OCI-M2 (cell line): ENCODE measurements around the gene RNH1.

ENCODE experiments used
- DNase-seq: peaks from one replicate; lab custom pipeline; 2025; ENCODE audit not compliant: unreplicated experiment; lab: John Stamatoyannopoulos, UW

The RNH1 gene

DNA sequence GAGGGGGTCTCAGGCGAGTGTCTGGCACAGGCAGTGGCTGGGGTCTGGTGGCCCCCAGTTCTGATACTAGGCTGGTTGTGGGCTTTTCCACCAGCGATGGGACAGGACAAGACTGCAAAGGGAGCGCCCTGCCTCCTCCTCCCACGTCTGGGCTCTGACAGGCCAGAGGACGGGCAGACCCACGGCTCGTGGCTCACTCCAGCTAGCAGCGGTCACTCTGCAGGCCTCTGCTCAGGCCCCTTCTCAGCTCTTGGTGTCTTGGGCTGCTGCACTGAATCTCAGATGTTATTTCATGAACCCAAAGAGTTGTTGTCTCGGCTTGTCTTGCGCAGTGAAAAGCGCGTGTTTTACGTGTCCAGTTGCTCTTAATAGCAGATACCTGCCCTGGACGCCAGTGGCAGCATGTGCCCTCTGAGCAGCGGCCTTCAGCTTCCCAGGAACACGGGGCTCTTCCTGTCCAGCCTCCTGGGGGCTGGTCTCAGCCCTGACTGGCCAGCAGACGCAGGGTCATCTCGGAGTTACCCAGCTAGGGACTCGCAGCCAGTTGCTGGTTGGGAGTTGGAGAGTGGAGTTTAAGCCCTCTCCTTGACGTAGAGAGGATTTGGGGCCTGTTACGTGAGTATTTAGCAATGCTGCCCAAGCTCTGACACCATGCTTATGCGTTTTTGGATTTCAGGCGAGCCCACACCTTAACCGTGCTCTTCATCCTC is 47.4 kb downstream of the RNH1 start:
- DNase-seq = no peak

DNA sequence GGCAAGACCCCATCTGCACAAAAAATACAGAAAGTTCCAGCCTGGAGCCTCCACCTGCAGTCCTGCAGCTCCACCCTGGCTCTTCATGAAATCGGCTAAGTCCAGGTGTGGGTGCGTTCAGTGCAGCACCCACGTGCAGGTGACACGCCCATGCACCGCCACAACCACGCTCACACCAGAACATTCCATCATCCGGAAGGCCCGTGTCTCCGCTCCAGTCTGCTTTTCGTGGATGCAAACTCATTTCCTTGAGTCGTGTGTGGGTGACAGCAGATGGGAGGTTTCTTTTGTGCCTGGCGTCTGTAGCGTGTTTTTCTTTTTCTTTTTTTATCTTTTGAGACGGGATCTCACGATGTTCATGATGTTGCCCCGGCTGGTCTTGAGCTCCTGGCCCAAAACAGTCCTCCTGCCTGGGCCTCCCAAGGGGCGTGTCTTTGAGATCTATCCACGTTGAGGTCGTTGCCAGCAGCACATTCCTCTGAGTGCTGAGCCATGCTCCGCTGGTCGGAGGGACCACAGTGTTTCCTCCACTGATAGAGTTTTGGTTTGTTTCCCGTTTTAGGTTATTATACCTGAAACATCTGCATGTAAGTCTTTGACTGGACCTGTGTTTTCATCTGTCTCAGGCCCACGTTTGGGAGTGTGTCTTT is 49.8 kb downstream of the RNH1 start:
- no peak for DNase-seq

DNA sequence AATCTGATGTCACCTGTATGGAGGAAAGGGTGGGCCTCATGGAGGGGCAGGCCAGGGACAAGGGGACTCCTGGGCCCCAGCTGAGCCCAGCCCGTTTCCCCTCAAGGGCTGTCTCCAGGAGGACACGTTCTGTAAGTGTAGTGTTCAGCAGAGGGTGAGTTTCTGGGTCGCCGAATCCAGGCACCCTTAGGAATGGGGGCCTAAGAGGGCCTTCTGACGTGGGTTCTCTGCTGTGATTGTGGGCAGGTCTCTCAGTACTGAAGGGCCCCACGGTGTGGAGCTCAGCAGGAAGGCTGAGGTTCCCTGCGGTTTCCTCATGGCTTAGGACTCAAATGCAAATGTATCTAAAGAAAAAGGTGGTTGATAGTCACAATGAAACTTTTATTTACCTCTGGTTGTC is 50.5 kb downstream of the RNH1 start:
- DNase-seq = no peak

DNA sequence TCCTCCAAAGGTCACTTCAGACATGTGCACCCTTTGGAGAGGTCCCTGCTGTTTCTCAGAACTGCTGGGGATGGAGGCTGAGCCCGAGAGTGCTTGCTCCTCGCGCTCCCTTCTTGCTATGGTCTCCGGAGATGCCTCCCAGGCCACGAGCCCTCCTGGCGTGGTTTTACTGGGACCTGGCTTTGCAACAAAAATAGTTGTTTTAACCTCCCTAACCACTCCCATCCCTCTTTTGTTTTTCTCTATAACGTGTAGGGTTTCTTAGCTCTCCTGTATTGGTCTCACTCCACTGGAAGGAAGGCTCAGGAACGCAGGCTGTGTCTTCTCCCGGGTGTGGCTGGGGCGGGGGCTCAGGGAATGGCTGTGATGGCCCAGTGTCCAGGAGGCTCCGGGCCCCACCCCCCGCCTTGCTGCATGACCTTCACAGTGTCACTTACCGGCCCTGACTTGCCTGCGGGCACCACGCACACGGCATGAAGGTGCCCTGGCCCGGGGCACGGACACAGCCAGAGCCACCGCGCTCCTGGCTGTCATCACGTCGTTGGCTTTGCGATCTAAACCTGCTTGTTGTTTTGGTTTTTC is 51.4 kb downstream of the RNH1 start:
- no peak for DNase-seq

DNA sequence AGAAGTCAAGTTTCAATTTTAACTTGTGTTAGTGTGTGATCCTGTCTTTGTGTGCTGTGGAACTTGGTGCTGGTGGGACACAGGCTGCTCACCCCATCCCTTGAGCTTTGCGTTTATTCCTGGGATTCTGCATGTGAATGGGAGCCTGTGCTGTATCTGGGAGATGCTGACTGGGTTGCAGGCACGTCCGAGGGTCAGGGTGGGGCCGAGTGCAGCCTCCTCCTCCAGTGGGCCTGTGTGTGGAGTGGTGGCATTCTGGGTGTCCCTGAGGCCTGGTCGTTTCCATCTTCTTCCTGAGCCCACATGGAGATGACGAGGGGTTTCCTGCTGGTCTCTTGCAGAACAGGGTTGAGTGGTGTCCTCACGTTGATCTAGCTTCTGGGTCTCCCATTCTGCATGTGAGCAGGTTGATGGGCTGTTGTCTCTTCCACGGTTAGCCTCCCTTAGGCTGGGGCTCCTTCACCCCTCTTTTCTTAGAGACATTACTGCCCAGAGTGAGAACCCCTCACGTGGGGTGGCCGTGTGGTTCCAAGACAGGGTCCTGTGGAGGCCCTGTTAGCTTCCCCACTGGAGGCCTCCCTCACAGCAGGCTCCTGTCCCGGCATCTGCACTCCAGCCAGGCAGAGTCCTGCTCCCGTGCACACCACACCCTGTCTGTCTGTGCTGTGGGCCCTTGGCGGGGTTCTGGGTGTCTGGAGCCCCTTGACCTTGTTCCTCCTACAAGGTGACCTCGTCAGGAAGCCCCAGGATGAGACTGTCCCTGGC is 52.1 kb downstream of the RNH1 start:
- DNase-seq = no peak

DNA sequence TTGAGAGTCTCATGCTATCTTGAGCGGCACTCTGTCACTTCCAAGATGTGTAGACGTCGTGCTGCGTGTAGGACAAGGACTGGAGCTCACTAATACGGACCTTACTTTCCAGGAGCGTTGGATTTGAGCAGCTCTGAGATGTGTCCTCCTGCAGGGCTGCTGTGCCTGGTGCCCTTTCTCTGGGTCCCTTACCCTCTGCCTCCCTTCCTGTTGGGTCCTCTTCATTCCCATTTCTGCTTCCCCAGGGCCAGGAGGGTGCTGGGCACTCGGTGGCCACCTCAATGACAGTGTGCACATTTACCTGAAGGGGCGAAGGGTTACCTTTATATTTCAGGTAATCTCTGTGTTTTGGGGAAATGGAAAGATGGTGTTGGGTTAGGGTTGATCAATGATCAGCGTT is 53.0 kb downstream of the RNH1 start:
- no peak for DNase-seq

DNA sequence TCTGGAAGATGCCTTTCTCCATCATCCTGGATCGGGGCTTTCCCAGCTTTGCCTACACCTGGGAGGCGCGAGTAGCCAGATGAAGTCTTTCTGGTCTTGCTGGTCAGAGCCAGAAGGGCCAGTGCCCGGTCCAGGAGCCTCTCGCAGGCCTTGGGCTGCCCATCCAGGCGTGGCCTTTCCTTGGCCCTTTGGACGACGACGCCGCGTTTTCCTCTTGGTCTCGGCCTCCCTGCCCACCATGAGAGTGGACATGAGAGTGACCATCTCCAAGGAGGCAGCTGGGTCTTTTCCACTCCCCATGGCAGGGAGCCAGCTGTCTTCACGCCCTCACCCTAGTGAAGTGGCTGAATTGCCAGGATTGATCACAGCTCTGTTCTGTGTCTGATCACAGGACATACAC is 53.5 kb downstream of the RNH1 start:
- no peak for DNase-seq

DNA sequence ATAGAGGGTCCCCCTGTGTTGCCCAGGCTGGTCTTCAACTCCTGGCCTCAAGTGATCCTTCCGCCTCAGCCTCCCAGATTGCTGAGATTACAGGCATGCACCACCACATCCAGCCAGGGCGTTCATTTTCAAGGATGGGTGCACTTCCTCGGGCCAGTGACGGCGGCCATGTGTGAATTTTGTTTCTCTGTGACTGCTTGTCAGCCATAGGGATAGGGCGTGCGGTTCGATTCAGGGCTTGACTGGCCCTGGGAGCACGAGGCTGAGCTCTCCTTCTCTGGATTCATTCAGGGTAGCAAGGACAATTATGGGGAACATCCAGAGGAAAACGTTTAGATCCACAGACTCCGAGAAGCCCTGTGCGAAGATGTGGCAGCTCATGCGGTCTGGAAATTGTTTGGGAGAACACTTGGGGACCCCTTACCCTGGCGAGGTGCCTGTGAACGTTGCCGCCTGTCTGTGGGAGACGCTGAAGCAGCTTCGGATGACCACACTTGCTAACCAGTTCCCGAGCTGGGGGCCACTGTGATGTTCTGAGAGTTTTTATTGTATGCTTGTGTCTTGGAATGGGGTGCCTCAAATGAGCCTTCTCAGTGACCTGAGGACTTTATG is 54.0 kb downstream of the RNH1 start:
- DNase-seq = no peak

DNA sequence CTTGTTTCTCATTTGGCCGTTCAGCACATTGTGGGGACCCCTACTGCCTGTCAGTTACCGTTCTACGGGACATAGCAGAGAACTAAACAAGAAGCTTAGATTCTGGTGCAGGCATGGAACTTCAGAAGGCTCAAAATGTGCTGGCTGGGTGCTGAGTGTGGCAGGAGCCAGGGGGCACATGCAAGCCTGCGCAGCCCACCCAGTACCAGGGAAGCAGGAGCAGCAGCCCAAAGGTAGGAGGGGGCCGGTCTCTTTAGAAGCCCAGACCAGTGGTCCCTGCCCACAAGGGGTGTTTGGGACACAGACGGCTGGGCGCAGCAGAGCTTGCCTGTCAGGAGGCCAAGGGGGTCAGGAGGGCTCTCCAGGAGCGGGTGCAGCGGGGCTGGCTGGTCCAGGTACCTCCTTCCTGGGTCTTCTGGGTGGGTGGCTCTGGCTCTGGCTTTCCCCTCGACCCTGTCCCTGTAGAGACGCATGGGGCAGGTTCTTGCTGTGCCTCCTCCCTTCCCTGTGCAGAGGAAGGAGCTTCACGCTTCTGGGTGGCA is 54.8 kb downstream of the RNH1 start:
- no peak for DNase-seq

DNA sequence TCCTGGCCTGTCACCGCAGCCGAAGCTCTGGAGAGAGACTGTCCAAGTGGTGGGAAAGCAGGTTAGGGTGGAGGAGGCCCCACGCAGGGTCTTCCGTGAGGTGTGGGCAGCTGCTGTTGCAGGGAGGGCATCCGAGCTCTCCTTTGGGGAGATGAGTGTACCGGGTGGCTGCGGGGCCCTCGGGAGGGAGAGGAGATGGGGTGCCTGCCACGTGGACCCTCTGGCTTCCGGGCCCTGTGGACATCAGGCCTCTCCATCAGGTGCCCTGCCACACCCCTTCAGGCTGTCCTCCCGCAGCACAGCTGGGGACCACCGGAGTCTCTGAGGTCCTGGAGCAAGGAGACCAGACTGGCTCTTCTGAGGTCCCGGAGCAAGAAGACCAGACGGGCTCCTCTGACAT is 55.3 kb downstream of the RNH1 start:
- DNase-seq = no peak

DNA sequence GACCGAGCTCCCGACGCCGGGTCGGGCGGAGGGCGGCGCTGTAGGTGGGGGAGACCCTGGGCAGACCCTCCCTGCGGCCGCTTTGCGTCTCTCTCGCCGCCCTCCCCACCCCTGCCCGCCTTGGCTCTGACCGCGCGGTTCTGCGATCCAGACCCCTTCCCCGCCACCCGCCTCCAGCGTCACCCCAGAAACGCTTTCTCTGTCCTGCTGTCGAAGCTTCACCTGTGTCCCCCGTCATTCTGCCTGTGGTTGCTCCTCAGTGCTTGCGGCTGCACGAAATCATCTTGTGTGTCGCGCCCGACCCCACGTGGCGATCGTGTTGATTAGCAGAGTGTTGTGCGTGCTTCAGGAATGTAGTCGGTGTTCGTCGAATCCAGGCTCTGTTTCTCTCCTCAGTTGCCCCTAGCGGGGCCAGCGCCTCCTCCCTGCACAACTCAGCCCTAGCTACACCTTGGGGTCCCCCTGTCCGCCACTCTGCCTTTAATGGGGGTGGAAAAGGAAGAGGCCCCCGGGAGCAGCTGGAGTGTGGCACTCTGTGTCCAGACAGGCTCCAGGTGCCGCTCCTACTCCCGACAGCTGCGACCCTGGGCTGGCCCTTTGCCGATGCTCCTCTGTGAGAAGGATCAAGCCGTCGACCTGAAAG is 56.1 kb downstream of the RNH1 start:
- no peak for DNase-seq

DNA sequence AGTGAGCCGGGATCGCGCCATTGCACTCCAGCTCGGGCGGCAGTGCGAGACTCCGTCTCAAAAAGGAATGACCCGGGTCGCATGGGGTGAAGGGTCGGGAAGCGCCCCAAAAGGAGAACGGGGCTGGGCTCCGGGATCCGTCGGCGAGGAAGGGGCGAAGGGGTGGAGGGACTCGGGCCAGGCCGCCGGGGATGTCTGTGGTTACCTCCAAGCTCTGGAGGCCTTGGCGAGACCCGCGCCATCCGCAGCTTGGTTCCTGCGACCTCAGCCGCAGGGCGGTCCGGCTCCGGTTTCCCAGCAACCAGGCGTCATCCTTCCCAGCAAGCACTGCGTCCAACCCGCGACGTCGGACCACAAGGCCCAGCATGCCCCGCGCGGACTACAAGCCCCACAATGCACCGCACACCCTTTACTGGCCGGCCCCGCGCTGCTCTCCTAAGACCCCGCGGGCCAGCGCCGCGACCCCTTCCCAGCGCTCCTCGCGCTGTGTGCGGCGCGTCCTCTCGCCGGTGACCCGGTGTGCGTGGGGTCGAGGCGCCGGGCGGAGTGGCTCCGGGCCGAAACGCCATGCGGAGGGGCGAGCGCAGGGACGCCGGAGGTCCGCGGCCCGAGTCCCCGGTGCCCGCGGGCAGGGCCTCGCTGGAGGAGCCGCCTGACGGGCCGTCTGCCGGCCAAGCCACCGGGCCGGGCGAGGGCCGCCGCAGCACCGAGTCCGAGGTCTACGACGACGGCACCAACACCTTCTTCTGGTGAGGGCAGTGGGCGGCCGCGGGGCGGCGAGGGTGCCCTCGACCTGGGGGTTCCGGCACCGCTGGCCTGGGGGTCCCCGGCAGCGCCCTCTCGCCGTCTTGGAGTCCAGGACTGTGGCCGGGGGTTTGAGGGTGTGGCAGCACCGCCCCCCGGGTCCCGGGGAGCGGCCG is 56.9 kb downstream of the RNH1 start, which contains the start of gene PTDSS2:
Gene PTDSS2, plus strand, starts transcription at position 391 of the 920 bp plus-strand sequence. Its CDS starts 177 bp downstream, at position 568.
- peak; percentile 66 for DNase-seq

DNA sequence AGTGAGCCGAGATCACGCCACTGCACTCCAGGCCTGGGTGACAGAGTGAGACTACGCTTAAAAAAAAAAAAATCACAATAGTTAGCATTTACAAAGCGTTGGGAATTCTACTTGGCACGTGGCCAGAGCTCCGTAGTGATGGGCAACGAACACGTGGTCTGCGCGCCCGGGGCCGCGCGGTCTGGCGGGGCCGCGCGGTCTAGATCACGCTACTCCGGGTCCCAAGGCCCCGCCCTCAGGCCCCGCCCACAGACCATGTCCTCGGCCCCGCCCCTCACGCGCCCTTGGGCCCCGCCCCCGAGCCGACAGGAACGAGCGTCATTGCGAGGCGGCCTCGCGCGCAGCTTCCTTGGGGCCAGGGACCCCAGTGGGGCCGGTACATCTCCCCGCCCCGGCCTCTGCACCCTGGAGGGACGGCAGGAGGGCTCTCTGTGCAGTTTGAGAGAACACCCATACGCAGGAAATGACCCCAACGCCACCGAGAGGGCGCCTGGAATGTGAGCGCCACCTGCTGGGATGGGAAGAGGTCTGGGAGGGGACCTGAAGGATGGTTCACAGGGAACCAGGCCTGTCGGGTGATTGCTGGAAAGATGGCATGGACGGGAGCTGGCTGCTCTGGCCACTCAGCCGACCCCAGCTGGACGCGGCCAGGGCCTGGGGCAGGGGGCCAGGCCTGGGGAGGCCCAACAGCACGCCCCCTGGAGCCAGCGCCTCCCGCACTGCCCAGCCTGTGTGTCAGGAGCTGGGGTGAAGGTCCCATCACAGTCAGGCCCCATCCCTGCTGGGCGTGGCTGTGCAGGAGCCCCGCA is 58.9 kb downstream of the RNH1 start:
- peak; percentile 75 for DNase-seq

DNA sequence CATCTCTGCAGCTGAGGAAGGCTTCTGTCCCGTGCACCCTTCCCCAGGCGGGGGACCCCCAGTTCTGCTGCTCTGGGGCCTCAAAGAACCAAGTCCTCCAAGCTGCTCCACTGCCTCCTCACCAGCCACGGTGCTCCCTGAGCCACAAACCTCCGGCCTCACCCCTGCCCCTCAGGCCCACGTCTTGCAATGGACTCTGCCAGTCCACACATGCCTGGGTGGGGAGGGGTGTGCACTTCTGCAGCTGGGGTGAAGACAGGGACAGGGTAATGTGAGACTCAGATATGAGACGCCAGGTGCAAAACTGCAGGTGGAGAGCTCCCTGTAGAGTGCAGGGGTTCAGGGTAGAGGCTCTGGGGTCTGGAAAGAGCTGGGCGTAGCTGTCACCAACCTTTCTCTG is 60.2 kb downstream of the RNH1 start:
- no peak for DNase-seq

DNA sequence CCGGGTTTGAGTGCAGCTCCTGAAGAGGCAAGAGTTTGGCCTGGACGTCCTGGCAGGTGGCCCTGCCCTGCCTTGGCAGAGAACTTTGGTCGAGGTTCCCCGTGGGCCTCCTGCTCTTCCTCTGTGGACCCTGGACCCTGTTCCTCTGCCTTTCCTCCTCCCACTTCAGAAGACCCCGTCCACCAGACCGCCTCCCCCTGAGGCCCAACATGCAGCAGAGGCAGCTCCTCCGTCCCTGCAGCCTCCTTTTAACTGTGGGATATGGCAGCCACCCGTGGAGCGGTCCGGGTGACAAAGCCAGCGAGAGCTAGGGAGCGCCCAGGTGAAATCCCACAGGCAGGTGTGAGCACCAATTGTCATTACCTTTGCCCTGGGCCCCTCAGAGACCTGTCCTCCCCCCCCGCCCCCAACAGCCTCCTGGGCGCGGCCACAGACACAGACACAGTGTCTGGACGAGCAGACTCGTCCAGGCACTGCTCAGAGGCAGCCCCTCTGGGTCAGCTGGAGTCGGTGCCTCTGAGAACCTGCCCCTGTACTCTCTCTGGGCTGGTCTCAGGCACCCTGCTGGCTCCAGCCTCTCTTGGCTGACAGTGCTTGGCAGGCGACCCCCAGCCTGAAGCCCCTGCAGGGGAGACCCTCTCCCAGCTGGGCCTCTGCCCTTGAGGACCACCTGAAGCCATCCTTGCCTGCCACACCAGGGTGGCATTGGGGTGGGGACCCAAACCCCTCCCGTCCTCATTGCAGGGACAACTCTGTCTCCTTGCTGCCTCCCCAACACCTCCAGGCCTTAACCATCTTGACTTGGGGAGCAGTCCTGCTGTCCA is 61.1 kb downstream of the RNH1 start:
- DNase-seq = no peak
